GM18517 (cell line): ENCODE data around the gene MOBP.
A peak's percentile ranks its signal among the peaks of the same experiment; 100 is the strongest.
"Not testable (repeated sequence)": the region's sequence is repeated elsewhere in the genome, so short reads cannot be mapped to it uniquely, and the experiment has no call there.

Source experiments
- ATAC-seq: cut with Tn5 transposase; IDR thresholded peaks from one replicate; pipeline ENCODE4 v1.9.1; 2021; ENCODE audit warnings: mild to moderate bottlenecking, moderate library complexity; ENCODE audit not compliant: unreplicated experiment

Gene MOBP

GRCh38 chr3:39448506-39449233, 18.8 kb upstream of the MOBP start:
- no peak for ATAC-seq

- ATAC-seq = no peak
These were observed 17.7 kb upstream of the MOBP start for GRCh38 chr3:39449796-39450195.

- peak; percentile 66 for ATAC-seq
These were observed 14.3 kb upstream of the MOBP start for GRCh38 chr3:39453134-39453533.

DNA sequence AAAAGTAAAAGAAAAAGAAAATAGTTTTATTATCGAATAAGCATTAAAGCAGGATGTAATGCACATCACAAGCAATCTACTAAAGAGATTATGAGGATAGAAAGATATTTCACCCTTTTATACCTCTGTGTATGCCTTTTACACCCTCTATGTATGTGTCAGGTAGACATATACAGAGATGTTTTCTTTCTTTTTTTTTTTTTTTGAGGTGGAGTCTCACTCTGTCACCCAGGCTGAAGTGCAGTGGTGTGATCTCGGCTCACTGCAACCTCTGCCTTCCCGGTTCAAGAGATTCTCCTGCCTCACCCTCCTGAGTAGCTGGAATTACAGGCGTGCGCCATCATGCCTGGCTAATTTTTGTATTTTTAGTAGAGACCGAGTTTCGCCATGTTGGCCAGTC, 13.6 kb upstream of the MOBP start:
- ATAC-seq = not testable (repeated sequence)

DNA sequence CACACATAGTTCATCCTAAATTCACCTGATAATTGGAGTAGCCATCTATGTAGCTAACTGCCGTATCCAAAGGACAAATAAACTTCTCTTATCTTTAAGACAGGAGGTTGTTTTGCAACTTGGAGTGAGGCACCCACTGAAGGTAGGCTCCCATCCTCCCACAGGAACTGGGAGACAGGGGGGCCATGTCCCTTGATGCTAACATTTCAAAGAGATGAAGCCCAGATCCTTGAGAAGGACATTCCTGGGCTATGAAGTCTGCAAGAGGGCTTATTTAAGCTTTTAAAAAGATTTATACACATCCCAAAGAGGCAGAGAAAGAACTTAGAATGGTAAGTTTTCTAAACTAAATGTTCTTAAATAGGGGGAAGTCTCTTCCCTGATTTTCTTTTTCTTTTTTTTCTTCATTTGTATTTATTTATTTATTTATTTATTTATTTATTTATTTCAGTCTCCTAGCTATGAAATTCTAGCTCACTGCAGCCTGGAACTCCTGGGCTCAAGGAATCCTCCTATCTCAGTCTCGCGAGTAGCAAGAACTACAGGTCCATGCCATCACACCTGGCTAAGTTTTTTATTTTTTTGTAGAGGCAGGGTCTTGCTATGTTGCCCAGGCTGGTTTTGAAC, 12.8 kb upstream of the MOBP start:
- ATAC-seq = no peak

DNA sequence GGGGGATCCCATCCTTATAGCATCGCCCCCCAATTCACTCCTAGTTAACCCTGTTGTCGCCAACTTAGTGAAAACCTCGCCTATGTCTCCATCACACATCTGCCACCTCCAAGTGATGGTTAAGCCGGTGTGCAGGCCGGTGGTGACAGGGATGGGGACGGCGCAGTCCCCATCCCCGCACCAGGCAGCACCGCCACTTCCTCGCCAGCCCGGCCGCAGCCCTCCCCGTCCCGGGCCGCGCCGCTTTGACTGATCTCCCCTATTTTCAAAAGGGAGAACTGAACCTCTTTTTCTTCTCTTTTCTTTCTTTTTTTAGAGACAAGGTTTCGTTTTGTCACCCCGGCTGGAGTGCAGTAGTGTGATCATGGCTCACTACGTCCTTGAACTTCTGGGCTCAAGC, 11.3 kb upstream of the MOBP start:
- no peak for ATAC-seq

DNA sequence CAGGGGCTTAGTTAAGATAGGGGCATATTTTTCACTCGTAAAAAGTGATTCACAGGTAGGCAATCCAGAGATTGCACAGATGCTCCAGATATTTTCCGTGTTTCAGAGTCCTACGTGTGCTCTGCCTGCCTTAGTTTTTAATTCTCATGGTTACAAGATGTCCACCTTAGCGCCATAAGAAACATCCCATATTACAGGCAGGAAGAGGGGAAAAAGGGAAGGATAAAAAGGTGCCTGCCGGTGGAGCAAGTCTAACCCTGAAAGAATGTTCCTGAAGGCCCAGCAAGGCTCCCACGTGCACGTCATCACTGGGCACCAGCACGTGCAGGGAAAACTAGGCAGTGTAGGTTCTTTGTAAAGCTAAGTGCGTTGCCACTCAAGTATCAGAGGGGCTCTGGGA, 10.1 kb upstream of the MOBP start:
- no peak for ATAC-seq

DNA sequence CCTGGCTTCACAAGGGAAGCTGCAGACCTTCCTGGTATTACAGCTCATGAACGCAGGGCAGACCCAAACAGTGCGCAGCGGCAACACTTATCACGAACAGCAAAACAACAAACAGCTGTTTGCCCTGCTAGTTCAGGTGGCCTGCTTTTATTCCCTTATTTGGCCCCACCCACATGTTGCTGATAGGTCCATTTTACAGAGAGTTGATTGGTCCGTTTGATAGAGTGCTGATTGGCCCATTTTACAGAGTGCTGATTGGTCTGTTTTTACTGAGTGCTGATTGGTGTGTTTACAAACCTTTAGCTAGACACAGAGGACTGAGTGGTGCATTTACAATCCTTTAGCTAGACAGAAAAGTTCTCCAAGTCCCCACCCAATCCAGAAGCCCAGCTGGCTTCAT, 8.9 kb upstream of the MOBP start:
- ATAC-seq = not testable (repeated sequence)

DNA sequence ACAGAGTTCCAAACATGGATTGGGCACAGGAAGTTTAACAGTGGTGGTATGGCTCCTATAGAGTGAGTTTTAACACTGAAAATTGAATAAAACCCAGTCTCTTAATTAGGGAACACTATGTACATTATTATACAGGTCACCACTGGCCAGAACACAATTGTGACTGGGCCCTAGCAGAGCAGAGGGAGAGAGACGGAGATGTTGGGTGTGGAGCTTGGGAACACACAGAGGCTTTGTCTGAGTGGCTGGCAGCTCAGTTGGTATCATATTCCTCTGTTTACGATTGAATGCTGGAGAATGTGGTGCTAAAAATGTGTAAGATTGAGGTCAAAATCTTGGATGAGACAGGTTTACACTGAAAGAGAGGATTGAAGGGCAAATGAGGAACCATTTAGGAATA, 6.8 kb upstream of the MOBP start:
- no peak for ATAC-seq

DNA sequence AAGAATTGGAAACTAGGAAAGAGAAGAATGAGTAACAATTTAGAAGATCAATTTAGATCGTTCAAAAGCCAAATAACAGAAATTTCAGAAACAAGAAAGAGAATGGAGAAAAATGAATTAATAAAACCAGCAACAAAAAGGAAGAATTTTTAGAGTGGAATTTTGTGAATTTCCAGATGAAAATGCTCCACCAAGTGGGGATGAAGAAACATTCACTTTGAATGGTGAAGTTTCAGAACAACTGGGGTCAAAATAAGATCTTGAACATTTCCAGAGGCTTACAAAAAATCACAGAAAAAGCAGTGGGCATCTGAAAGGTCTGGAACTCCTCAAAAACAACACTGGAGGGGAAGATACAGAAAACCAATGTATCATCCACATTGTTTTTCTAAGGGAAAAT, 4.2 kb upstream of the MOBP start:
- no peak for ATAC-seq

DNA sequence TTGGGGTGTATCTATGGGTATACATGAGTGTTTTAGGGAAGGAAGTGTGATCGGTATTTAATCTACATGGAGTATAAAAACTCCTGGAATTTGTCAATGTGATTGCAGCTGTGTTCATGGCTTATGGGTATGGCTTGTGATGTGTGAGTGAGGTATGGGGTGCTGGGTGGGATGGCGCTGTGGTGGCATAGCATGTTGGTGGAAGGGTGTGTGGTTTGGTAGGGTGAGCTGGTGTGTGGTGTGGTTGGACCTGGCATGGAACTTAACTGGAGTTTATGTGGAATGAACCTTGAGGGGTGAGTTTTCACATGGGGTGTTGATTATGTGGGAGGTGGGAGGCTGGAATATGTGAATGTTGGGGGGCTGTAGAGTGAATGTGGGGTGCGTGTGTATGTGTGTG, 492 bp upstream of the MOBP start:
- no peak for ATAC-seq

GRCh38 chr3:39468108-39468436, 592 bp downstream of the MOBP start:
- no peak for ATAC-seq

DNA sequence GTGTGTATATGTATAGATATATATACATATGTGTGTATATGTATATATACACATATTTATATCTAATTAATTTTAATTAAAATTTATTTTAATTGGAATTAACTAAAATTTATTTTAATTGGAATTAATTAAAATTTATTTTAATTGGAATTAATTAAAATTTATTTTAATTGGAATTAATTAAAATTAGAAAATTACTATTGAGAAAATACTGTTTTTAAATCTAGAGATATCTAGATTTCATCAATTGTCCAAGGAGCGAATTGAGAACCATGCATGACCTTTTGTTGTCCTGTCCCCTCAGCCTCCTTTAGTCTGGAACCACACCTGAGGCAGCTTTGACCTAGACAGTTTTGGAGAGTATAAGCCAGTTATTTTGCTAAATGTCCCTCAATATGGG, 1.8 kb downstream of the MOBP start:
- ATAC-seq = no peak

DNA sequence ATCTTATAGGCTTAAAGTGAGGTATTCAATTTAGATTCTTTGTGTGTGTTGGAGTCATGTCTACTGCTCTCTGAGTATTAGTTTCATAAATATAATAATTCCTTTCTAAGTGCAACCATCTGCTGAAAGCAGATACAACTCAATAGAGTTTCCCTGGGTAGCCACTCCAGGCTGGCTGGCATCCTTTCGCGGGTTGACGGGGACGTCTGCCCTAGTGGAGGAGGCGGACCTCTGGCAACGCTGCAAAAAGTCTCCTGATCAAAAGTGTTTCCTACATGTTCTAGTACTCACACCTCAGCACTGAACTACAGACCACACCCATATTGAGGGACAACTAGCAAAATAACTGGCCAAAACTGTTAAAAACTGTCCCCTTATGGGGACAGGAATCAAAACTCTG, 2.5 kb downstream of the MOBP start:
- no peak for ATAC-seq

DNA sequence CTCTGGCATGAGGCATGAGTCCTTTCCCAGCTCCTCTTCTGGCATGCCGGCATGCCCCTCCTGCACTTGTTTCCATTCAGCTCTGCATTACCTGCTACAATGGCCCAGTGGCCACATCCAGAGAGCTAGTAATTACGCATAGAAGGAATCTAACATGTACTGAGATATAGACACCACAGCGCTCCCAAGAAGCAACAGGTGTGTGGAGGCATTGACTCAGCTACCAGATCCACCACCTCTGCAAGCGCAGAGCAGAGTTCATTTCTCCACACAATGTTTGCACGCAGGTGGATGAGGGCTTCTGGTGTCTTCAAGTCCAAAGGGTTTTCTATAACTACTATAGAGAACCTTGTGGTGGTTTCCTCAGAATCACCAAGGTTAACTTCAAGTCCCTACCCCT, 4.2 kb downstream of the MOBP start:
- ATAC-seq = no peak

- ATAC-seq = no peak
These were observed 6.1 kb downstream of the MOBP start for GRCh38 chr3:39473452-39474125.

GRCh38 chr3:39474126-39474515, 6.6 kb downstream of the MOBP start:
- ATAC-seq = no peak

DNA sequence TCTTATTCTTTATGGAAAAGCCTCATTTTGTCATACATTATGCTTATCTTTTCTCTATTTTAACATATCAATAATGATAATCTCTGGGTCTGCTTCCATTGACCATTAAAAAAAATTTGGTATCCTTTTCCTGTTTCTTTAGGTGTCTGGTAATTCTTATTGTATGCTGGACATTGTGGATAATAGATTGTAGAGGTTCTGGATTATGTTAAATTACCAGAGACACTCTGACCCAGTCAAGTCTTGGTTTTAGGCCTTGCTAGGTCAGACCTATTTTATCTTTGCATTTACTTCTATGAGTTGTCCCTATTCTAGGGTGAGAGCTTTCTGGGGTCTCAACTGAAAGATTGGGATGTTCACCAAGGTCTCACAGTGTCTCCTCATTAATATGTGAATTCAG, 9.3 kb downstream of the MOBP start:
- ATAC-seq = no peak

DNA sequence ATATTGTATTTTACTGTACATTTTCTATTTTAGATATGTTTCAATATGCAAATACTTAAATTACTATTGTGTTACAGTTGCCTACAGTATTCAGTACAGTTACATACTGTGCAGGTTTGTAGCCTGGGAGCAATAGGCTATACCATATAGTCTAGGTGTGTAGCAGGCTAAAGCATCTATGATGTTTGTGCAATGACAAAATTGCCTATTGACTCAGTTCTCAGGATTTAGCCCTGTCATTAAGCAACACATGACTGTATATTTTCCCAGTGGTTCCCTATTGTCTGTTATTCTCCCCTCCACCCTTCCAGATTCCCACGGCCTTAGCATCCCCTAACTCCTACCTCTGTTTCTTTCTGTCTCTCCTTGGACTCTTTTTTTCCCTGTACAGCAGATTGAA, 10.7 kb downstream of the MOBP start:
- no peak for ATAC-seq

DNA sequence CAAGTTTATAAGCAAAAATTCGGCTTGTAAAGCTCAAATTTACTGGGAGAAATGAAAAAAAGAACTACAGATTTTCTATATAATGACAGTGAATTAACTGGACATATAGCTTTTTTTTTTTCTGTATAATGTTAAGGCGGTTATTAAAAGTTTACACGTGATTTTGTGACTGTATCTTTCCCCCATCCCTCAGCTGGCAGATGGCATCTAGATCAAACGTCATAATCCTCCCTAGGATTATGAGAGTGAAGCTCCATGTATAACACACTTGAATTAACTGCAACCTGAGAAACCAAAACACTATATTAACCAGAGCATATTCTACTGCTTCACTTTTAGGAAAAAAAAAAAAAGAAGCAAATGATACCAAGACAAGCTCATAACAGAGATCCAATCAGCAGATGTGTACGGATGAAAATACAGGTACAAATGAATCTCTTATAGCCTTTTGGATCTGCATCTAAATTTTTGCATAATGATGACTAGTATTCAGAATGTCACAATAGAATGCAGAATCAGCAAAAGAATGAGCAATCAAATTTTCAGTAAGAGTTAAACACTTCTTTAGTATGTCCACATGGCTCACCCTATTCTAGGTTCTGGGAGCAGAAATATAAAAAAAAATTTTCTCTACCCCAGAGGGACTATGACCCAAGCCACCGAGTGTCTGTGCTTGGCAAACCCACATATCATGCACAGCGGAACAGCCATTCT, 12.4 kb downstream of the MOBP start:
- no peak for ATAC-seq

DNA sequence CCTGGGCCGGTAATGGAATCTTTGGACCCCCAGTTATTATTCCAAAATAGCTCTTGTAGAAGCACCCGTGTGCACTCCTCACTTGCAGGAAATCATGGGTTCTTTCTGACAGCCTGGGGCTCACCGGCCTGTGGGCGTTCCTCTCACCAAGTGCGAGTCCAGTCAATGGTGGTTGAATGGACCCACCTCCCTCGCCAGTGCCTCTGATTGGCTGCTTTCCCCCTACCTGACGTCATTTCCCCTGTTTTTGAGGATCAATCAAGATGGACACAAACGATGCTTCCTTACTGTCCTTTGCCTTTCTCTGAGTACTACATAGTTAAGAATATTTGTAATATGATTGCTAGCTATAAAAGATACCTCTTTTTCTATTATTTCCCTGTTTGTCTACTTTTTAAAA, 18.1 kb downstream of the MOBP start:
- no peak for ATAC-seq

DNA sequence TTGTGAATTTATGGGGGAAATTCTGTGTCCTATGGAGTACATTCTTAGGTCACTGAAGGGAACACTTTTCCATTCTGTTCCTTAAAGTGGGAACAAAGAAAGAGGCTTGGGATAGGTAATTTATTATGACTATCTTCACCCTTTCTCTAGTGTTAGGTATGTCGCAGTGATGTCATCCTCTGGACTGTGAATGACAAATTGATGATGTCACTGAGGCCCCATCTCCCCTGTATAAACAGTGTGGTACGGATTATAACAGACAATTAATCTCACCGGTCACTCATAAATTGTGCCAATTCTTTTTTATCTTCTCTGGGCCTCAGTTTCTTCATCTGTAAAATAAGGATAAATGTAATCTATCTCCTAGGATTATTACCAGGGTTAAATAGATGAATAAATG, 23.5 kb downstream of the MOBP start:
- no peak for ATAC-seq
